Stimulated activated CD8-positive, alpha-beta memory T cell treated with anti-CD3 and anti-CD28 coated beads, Interleukin-4, amount 100 ng/mL, for 24 hours (primary cell): ENCODE measurements around the gene PEX10.
"Not testable (repeated sequence)": the region's sequence is repeated elsewhere in the genome, so short reads cannot be mapped to it uniquely, and the experiment has no call there.

Experiments
- DNase-seq: peaks from one replicate; pipeline ENCODE4 v3.0.0-alpha.2; 2020; ENCODE audit warnings: low read depth

PEX10 gene

DNA sequence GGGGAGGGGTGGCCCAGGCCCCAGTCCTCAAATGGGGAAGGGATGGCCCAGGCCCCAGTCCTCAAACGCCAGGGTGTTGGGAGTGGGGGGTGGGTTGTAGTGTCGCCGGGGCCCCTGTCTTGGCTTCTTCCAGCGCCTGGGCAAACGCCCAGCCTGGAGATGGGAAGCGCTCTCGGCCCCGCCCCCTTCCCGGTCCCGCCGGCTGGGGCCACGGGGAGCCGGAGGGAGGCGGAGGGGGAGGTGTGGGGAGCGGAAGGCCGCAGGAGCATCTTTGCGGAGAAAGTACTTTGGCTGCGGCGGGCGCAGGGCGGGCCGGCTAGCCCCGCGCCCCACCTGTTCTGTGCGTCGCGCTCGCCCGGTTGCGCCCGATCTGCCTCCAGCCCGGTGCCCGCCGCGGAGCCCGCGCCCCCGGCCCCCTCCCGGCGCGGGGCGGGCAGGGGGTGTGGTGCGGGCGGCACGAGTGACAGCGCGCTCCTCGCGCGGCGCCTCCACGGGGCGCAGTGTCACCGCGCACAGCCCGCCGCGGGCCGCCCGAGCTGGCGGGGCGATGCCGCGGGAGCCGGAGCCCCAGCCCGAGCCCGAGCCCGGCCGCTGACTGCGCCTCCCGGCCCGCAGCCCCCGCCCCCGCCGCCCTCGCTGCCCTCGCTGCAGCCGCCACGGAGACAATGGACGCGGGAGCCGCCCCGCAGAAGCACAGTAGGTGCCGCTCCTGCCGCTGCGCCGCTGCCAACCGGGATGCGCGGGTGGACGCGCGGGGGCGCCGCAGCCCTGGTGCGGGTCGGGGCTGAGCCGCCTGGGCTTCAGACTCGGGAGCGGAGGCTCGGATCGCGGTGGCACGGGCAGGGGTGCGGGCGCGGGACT lies 31.1 kb upstream of the PEX10 start:
- DNase-seq, result no peak

- no peak for DNase-seq
Measured at GRCh38 chr1:2442661-2443060, 30.3 kb upstream of the PEX10 start.

- no peak for DNase-seq
Measured at GRCh38 chr1:2441746-2442145, 29.4 kb upstream of the PEX10 start.

DNA sequence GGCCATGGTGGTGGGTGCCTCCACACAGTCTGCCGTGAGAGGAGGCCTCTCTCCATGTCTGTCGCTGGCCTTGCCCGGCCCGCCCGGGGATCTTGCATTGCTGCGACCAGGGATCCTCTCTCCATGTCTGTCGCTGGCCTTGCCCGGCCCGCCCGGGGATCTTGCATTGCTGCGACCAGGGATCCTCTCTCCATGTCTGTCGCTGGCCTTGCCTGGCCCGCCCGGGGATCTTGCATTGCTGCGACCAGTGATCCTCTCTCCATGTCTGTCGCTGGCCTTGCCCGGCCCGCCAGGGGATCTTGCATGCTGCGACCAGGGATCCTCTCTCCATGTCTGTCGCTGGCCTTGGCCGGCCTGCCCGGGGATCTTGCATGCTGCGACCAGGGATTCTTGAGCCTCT lies 28.0 kb upstream of the PEX10 start:
- not testable (repeated sequence) for DNase-seq

- no peak for DNase-seq
Measured at GRCh38 chr1:2439369-2439768, 27.0 kb upstream of the PEX10 start.

DNA sequence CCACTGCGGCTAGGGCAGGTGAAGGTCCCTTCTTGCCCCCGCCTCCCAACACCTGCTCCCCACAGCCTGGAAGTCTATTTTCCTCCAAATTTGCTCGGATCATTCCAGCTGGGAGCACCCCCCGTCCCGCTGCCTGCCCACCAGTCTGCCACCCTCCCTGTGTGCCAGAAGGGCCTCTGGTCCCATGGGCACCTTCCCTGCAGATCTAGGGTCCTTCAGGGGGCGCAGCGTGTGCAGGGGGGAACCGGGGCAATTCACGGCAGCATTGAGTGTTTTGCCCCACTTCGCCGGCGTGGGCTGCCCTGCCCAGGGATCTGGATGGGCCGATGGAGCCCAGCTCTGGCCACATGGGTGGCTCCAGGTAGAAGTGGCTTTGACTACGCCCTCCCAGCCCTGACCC lies 26.3 kb upstream of the PEX10 start:
- no peak for DNase-seq

GRCh38 chr1:2438038-2438437 lies 25.7 kb upstream of the PEX10 start:
- DNase-seq, result no peak

- no peak for DNase-seq
Measured at GRCh38 chr1:2437617-2438016, 25.3 kb upstream of the PEX10 start.

DNA sequence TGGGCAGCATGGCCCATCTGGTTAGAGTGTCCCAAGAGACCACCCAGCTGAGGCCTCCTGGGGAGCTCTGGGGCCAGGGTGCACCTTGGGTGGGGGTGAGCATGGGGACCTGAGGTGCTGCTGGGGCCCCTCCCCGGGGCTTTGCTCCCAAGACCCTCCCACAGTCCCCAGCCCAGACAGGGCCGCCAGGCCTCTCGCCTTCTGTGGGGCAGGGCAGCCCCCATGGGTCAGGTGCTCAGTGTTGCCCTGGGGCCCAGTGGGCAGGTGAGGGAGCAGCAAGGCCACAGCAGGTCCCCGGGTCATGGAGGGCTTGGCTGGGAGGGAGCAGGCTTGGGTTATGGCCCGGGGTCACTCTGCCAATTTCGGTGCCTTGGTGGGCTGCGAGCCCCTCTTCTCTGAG lies 24.5 kb upstream of the PEX10 start:
- no peak for DNase-seq

- DNase-seq, result no peak
Measured at GRCh38 chr1:2435746-2436355, 23.5 kb upstream of the PEX10 start.

DNA sequence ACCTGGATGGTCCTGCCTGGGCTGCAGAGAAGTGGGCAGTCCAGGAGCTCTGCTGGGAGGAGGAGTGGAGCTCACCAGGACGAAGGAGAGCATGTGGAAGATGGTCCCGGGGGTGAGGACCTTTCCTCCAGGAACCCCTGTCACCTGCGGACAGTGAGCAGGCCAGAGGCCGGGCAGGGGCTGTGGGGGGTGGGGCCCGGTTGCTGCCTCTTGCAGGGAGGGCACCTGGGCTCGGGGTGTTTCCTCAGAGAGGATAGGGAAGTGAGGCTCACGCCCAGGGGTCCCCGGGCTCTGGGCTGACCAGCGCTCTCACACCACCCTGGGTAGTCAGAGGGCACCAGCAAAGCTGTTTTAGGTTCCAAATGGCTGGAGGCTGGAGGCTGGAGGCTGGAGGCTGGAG lies 22.7 kb upstream of the PEX10 start:
- DNase-seq, result no peak

DNA sequence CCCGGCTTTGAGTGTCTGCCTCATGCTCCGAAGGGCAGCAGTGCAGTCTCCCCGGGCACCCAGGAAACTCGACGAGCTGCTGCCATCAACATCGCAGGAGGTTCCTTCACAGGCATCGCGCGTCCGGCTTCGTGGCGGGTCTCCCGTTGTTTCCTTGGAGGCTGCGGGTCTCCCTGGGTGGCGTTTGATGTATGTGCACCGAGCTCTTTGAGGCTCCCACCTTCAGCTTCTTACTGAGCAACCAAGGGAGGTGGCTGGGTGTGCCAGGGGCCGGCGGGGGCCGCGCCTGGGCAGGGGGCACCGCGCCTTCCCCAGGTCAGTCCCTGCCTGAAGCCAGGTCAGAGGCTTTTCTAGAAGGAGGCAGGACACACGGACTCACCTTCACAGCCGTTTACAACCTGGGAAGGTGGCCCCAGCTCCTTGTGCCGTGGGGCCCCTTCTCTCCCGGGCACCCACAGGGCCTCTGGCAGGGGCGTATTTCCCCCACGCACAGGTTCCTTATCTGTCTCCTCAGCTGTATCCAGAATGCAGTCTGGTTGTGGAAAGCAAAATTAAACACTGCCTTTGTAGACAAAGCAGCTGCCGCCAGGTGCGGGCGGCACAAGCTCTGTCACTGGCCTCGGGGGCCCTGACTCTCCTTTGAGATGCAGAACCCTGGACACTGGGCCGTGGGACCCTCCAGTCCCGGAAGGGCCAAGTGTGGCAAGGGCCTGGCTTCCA lies 21.7 kb upstream of the PEX10 start:
- no peak for DNase-seq

GRCh38 chr1:2433196-2433595 lies 20.8 kb upstream of the PEX10 start:
- no peak for DNase-seq

DNA sequence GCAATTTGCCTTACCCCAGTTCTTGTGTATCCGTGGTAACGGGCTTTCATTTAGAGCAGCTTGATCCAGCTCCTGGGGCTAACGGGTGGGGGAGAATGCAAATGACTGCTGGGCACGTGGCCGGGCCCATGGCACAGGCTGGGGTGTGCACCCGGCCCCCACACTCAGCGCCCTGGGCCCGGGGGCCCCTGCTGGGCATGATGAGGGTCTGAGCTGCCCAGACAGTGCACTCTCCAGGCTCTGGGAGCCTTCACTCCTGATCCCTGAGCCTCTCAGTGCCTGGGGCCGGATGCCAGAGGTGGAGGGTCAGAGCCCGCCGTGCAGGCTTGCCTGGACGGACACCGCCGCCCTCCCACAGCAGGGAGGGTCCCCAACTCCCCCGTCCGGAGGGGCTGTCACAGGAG lies 20.1 kb upstream of the PEX10 start:
- no peak for DNase-seq

DNA sequence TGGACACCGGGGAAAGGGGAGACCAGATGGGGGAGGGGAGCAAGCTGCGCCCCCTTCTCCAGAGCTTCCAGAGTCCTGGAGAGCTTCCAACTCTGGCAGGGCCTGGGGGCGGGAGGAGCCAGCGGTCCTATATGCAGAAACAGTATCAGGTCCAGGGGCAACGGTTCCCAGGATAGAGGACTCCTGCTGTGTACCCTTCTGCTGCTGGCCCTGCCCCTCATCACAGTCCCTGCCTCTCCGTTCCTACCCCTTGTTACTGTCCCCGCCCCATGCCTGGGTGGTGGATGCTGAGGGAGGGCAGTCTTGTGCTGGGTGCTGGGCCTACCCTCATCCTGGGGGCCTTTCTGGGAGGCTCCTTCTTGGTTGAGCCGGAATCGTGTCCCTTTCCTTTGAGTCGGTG lies 19.2 kb upstream of the PEX10 start:
- DNase-seq, result no peak

GRCh38 chr1:2431103-2431502 lies 18.7 kb upstream of the PEX10 start:
- no peak for DNase-seq

DNA sequence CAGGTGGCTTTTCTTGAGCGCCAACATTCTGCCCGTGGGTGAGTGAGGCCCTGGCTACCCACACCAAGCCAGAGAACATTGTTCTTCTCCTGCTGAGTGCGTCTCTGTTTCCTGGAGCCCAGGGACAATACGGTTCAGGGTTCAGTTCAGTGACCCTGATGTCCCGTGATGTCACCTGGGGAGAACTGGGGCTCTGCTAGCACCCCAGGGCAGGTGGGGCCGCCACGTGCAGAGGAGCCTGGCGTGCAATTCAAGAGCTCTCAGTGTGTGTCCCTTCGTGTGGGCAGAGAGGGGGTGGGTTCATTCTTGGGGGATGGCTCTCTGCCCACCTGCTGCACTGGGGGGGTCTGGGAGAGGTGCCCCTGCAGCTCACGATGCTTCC lies 18.2 kb upstream of the PEX10 start:
- DNase-seq, result no peak

DNA sequence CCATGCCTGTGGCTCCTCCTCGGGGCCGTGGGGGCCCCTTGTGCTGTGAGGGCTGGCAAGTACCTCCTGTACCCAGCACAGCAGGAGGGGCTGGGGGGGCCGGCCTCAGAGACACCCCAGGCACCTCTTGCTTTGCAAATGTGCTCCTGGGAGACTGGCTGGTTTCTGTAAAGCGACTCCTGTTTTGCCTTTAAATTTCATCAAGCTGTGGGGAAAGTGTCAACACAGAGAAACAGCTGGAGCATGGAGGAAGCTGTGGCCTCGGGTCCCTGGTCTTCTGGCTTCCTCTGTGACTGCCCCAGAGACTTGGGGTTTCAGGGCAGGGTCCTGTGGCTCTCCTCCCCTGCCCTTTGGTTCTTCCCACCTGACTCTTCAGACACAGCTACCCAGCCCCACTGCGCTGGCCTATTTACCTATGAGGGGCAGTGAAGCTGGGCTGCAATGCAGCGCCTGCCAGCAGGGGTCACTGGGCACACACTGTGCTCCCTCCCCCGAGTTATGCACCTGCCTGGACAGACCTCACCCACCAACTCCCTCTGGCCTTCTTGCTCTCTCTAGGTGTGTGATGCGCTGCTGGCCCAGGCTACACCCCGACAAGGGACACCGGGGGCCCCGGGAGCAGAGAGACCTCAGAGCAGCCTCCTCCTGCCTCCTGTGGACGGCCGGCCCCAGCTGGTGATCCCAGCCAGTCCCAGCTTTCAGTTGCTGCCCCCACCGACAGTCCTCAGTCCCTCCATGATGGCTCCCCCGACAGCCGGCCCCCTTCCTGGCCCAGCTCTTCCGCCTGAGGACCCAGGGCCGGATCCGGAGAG lies 17.6 kb upstream of the PEX10 start:
- DNase-seq, result no peak

- DNase-seq, result no peak
Measured at GRCh38 chr1:2428490-2428889, 16.1 kb upstream of the PEX10 start.

- no peak for DNase-seq
Measured at GRCh38 chr1:2427976-2428375, 15.6 kb upstream of the PEX10 start.

DNA sequence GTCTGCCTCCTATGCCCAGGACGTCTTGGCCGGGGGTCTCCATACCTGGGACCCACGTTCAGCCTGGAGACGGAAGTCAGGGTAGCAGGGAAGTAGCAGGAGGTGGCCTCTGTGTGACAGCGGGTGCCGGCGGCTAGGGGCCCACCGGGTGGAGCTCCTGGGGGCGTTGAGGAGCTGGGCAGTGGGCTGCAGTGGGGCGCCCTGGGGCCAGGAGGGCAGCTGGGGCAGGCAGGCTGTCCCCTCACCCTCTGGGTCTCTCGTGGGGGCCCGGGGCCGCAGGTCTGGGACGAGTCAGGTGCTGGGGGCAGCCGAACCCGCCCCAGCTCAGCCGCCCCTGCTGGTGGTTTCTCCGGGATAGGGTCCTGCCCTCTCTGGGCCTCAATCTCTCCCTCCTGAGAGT lies 14.7 kb upstream of the PEX10 start:
- DNase-seq, result no peak

- no peak for DNase-seq
Measured at GRCh38 chr1:2426540-2426939, 14.2 kb upstream of the PEX10 start.
